ENCODE results near the gene ADAMTS2.

ADAMTS2 gene

DNA sequence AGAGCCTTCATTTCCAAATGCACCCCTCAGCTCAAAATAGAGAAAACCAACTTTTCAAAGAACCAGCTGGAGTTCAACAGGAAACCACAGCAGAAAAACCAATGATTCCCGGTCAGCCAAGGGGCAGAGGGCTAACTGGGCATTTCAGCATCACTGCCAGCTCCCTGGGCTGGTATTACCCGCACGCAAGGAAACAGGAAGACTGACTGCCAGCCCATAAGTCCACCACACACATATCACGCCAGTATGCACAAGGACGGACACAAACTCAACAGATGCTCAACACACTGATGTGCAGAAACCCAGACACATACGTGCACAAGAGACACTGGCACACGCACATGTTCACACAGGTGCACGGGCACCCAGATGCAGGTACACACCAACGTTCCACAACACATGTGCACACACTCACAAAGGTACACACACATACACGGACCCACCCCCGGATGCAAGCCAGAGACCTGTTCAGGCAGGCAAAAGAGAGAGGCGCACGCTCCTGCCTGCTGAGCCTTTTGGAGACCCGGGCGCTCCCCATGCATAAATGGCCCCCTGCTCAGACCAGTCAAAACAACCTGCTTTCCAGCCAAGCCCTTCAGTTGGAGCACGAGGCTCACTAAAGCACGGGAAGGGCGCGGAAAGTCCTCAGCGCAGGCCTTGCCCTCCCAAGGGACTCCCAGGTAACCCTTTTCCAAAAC lies 2.1 kb downstream of the ADAMTS2 start:
- DNase-seq, result no peak

DNA sequence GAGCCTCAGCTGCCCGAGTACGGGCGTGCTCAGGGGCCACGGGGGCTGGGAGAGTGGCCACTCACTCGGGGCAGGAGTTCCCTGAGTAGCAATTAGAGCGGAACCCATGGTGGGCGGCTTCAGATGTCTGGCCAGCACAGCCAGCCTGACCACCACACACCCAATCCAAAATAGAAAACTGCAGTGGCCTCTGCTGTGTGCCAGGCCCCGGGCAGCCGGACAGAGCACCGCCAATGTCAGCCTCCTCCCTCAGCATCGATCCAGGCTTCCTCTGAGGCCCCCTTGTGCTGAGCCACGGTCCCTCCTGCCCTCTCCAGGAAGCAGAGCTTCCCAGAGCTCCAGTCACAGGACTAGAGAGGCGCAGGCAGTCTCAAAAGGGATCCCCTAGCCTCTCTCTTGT lies 2.7 kb downstream of the ADAMTS2 start:
- DNase-seq, result no peak

DNA sequence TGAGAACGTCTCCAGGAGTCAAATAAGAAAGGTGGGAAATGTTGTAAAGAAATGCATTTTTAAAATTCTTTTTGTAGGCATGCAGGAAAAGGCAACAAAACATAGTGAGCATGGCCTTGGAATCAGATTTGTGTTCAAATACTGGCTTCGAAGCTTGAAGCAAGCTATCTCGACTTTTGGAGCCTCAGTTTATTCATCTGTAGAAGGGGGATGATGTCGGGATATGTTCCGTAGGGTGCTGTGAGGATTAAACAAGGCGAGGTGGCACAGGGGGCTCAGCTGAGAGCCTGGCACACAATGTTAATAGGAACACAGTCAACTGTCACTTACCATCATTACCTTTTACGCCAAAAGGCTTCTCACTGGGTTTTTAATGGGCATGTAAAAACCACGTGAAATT lies 4.8 kb downstream of the ADAMTS2 start:
- DNase-seq, result no peak

DNA sequence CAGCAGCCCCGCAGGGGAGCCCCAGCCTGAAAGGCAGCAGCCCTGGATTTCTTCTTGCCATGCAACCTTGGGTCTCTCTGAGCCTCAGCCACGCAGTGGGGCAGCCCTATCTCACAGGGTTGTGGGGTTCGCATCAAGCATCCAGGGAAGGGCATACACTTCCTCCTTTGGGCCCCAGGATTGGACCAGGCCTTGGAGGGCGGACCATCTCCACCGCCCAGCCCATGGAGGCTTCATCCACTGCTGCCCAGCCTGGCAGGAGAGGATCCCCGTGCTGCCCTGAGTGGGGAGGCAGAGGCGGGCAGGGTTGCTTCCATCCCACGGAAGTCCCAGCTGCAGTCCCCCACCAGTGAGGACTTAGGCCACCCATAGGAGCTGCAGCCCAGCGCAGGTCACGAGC lies 5.3 kb downstream of the ADAMTS2 start:
- no peak for DNase-seq

DNA sequence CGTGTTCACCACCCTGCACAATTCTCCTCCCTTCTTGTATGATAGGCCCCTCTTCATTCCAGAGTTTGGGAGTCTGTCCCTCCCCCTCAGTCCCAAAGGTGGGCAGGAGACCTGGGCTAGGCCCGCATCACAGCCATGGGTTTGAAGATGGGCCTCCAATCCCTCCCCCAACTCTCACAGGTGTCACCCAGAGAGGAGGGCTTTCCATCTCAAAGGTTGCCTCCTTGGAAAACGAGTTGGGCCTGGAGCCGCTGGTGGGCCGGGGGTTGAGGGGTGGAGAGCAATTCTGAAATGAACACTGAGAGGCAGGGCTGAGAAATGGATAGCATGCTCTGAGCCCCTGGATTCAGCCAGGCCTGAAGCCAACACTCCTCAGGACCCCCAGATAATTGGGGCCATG lies 6.2 kb downstream of the ADAMTS2 start:
- no peak for DNase-seq

DNA sequence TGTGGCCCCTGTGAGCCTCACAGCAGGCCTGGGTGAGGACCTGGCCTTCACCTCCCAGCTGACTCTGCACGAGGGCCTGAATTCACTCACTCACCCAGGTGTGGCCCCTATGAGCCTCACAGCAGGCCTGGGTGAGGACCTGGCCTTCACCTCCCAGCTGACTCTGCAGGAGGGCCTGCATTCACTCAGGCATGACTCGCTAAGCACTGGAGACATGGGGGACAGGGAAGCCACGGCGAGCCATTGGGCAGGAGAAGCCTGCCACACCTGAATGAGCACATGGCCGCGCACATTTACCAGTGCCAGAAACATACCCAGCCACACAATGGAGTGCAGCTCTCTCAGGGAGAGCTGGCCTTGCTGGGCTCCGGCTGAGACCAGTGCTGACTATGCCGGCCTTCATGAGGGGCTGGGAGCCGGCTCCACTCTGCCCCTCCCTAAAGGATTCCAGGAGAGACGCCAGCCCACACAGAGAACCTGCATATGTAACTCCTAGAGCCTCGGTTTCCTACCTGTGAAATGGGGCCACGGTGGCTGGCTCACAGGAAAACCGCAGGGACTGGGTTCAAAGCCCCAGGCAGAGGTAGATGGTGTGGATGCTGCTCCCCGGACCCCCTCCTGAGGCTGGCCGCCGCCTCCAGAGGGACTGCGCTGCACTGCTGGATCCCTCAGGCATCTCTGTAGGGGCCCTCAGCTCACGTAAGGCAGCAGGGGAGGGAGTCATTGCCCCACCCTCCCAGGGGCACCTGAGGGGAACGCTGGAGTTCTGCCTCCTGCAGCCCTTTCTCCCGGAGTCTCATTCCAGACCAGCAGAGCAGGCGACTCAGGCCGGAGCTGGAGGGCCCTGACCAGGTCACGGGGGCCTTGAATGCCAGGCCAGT lies 7.2 kb downstream of the ADAMTS2 start:
- no peak for DNase-seq

DNA sequence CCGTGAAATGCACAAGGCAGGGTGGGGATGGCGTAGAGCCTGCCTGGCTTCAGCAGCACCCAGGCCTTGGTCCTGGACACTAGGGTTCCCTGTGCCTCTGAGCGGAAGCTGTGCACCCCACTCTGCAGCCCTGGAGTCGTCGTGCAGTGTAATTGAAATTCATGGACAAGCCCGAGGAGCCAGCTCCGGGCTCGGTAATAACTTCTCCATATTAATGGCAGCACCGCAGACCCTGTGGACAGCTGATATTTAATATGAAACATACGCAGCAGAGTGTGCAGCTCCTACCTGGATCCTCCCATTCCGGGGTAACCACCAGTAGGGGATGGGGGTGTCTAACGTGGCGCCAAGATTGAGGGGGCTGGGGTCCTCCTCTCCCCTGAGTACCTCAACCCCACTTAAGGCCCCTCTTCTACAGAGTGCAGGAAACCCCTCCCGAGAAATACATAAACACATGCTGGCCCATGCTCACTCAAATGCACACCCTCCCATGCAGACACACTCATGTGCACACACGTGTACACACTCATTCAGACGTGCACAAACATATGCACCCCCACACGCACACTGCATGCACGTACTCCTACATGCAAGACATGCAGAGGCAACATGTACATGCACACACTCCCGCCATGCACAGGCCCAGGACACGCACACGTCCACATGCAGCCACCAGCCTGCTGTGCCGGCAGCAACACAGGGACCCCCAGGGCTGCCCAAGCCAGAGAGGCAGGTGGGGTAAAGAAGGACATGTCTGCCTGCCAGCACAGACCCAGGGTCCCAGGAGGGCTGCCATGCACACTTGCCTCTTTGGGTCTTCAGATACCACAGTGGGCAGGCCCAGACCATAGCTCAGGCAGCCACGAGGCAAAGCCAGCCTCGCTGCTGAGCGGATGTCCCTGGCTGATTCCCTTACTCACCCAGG lies 8.1 kb downstream of the ADAMTS2 start:
- DNase-seq, result no peak

DNA sequence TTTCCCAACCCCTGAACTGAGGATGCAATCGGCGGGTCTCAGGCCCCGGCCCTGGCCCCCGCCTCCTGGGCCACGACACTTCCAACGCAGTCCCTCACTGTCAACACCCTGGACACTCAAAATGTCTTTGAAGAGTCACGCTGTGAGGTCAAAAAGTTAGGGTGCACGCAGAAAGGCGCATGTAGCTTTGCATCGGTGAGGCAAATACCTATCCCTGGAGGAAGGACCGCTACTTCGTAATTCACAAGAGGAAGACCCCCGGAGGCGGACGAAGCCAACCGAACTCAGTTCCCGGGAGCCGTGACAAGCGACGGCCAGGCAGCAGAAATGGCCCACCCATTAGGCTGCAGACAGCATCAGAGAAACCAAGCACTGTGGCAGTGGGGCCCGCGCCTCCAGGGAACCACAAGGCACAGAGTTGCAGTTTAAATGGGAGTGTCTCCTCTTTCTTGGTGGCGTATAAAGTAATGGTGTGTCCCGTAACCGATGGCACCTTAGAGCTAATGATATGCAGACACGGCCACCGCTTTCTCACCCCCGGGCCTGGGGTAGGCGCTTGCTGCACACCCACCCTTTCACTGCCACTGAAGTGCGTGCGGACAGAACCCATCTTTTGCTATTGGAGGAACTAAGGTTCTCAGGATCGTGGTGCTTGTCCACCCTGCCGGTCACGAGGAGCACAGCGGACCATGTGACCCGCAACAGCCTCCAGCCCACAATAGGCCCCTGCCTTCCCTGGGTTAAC lies 9.0 kb downstream of the ADAMTS2 start:
- DNase-seq, result no peak

DNA sequence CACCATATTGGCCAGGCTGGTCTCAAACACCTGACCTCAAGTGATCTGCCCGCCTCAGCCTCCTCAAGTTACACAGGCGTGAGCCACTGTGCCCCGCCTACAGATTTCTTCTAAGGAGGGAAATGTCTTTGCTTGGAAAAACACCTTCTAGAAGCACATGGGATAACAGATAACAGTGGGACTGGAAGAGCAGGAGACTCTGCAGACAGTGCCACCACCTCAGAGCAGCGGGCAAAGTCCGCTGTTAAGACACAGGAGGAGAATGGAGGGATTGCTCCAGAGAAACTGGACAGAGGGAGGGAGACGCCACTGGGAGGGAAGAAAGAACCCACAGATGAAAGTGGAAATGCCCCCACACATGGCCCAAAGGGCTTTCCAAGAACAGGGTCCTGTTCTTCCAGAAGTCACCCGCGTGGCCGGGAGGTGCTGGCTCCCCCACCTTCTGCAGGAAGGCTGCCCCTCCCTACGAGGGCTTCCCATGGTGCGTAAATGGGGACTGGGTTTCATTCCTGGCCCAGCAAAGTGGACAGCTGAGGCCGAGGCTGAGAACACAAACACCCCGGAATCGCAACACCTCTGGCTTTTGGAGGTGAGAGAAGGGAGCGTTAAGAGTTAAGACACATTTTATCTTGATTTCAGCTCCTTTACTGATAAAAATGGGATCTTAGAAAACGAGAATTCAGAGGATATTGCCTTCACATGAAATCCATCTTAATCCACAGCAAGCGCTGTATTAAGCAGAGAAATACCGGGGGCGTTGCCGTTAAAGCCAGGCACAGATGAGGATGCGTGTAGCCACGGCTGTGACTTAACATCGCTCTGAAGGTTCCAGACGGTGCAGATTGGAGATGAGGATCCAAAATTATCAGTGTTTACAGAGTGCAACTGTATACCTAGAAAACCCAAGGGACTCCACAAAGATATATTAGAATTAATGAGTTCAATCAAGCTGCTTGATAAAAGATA lies 11.2 kb downstream of the ADAMTS2 start:
- no peak for DNase-seq

DNA sequence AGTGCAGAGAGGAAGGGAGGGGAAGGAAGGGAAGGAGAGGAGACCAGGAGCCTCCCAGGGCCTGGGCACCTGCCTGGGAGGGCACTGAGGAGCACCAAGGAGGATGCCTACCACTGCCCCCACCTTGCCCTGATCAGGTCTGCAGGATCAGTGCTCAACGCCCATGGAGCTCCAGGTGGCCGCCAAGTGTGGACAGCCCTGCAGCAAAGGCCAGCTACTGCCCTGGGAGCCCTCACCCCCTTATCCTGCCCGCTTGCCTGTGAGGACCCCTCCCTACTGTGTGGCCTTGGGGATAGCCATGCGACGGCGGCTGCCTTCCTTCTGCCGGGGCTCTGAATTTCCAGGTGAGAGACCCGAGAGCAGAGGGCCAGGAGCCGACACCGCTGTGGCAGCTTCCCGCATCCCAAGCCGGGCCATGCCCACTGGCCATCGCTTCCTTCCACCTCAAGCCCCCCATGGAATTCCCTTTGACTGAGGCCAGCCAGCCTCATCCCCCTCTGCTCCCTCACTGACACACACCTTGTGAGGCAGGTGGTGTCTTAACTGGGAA lies 12.4 kb downstream of the ADAMTS2 start:
- DNase-seq, result no peak

DNA sequence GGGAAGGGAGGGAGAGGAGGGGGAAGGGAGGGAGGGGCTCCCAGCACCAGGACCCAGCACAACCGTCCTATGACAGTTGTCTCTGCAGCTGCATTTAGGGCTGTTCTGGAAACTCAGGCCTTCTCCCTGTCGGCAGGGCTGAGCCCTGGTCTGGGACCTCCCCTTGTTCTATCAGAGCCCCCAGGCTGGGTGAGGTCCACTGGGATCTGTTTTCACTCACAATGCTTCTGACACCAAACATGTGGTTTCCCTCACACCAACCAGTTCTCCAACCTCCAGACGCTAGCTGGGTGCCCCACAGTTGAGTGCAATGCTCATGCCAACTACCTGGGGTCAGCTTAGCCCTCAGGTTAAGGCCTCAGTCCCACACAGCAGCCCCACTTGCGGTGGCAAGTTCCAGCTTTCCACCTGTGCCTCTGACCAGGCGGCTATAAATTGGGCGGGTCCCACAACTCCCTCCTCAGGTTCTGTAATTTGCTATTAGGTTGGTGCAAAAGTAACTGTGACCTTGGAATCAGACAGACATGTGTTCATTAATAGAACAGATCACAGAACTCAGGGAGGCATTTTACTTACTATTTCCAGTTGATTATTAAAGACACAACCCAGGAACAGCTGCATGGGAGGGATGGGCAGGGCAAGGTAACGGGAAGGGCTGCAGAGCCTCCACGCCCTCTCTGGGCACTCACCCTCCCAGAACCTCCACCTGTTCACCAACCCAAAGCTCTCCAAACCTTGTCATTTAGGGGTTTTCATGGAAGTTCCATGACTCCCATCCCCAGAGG lies 13.5 kb downstream of the ADAMTS2 start:
- no peak for DNase-seq

DNA sequence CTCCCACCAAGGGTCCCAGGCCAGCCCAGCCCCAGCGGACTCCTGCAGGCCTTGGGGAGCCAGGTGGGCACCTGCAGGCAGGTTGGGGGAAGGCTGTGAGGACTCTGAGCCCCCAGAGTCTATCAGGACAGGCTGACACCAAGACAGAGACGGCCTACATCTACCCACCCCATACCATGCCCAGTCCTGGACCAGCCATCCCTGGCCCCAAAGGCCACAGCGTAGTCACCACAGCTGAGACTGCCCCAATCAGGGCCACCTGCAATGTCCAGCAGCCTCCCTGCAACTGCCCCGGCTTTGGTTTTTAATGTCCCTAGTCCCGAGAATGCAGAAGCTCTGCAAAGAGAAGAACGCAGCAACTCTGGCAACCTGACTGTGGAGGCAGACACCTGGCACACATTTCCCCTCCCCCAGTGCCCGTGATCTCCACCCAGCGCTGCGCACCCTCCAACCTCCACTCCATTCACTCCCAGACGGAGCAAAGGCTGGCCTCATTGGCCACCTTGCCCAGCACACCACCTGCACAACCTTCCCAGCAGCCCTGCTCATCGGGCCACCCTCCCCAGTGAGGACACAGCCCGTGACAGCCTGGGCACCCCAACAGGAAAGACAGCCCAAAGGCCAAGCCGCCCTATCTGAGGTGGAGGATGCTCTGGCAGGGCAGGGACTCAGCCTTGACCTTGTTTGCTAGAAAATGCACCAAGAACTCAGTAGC lies 14.9 kb downstream of the ADAMTS2 start:
- no peak for DNase-seq

DNA sequence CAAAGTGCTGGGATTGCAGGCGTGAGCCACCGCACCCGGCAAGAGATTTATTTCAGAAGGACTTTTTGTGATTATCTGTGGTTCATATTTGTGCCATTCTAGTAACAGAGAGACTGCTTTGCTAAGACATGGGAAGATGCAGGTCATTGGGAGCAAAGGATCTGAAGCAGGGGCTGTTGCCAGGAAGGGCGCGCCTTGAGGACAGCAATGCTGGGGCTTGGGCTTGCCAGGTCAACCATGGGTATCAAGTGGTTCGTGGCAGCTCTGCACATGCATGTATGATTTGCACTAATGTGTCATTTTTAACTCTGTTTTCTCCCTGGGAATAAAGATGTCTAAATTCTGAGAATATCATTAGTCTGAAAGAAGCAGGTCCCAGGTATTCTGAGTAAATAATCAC lies 17.0 kb downstream of the ADAMTS2 start:
- DNase-seq, result no peak

DNA sequence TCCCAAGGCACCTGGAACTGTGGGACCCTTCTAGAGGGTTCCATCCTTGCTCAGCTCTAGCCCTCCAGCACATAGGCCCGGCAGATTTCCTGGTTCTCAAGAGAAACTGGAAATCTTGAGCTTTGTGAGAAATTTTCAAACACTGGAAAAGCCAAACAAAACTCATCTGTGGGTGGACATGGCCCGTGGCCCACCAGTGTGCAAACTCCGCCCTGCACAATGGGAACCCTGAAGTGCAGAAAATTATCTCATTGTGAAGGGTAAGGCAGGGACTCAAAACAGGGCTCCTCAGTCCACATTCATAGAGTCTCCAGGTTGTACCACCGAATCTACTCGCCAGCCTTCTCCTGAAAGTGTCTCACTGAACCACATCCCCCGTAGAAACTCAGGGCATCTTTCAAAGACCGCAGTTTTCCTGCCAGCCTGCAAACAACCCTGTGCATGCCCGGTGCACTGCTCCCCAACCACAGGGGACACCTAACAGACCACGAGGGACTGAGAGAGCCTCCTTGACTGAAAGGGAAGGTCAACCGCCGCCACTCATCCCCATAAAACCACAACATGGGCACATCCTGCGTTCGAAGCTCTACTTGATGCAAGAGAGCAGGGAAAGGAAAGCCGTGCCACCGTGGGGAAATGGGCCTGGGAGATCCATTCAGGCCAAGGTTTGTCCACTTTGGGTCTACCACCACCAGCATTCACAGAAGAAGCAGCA lies 18.1 kb downstream of the ADAMTS2 start:
- DNase-seq, result no peak

DNA sequence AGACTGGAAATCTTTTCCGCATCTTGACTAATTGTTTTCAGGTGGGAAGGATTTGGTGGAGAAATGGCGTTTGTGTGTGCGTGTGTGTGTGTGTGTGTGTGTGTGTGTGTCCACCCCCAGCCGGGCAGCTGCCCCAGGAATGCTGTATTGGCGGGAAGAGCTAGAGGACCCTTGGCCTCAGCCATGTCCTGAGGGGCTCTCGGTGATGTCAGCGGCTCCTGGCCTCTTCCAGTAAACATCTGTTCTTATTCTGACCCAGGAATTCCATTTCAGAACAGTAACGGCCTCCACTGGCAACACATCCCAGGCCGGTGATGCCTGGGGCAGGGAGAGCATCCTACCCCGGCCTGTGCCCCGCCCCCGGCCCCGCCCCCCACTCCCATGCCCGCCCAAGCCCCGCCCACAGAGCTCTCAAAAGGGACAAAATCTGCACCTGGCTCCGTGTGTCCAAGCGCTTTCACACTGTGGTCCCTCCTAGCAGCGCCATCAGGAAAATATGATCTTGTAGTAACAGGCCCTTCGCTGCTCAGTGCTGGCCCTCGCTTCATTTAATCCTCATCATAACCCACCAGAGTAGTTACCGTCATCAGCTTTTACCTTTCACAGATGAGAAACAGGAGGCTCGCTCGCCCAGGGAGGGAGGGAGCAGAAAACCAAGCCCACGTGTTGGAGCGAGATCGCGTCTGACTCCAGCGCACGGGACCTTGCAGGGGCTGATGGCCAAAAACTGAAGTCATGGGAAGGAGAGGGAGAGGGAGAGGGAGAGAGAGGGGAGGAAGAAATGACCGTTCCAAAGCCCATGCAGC lies 18.9 kb downstream of the ADAMTS2 start:
- no peak for DNase-seq

DNA sequence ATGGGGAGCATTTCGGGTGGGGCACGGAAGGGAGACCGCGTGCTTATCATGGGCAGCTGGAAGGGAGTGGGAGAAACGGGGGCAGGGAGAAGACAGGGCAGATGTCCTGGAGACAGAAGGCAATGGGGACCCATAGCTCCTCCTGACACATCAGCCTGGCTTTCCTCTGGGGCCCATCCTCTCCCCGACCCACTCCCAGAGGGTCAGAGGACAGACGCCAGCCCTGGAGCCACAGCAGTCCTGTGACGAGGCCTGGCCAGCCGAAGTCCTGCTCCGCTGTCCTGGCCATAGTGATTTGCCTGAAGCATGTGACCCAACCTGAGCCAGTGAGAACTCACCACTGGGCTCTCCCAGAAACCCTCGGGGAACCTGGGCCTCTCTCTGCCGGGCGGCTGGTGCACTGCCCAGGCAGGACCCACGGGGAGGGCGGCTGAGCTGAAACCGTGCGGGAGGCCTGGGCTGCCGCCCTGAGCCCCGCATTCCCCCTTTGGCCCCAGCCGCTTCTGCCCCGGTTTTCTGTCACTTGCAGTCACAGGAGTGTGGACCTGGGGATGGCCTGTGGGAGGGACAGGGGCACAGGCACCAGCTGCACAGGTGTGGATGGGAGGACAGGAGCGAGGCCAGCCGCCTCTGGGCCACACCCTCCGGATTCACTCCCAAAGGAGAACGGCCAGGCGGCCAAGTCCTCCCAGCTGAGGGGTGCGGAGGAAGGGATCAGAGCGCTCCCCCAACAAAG lies 19.8 kb downstream of the ADAMTS2 start:
- DNase-seq, result no peak

DNA sequence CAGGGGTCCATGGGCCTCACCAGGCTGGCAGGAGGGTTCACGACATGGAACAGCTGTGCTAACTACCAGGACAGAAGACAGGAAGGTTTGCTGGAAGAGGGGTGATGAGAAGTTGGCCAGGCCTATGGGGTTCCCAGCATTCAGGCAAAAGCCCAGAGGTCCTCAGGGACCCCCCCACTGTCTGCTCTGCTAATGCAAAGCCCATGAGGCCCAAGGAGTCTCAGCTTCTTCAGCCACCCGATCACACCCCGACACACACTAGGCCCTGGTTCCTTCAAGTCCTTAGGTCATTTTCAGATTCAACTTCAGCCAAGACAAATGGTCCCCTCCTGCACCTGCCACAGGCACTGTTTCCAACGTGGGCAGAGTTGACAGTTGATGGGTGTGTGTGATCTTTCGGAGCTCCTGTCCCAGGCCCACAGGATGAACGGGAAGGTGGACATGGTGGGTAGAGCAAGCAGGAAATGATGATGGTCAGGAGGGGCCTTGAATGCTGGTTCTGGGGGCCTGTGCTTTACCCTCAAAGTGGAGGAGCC lies 20.4 kb downstream of the ADAMTS2 start:
- no peak for DNase-seq

All from activated CD4-positive, alpha-beta T cell treated with anti-CD3 and anti-CD28 coated beads, Interleukin-2, amount 50 U/mL, for 48 hours (primary cell).